Calu3 (cell line): ENCODE measurements around the gene GPATCH4. TPM values are rescaled to one million over a fixed set of nuclear protein-coding genes. Genes with fewer than 3 reads are reported as not detected.
"Not testable (repeated sequence)": the region's sequence is repeated elsewhere in the genome, so short reads cannot be mapped to it uniquely, and the experiment has no call there.

Experiments
- BruUV-seq: library from RNA; stranded (reverse); fragments of 400-500 nt; replicated peaks from 2 replicates; lab custom pipeline; 2021; lab: Mats Ljungman, UMichigan
- CTCF ChIA-PET: fragments of 300-600 bp; sonication (Branson Sonifier 250); formaldehyde crosslinking; loops from one replicate; lab custom pipeline; 2022; ENCODE audit warnings: antibody characterized with exemption; lab: Charles Lee
- DNase-seq: peaks from one replicate; pipeline ENCODE4 v3.0.0; 2022
- H3K27ac Mint-ChIP-seq: one replicate; pipeline ENCODE4 v1.8.0; 2022; ENCODE audit warnings: mixed read lengths; ENCODE audit not compliant: unreplicated experiment
- H3K27me3 Mint-ChIP-seq: one replicate; pipeline ENCODE4 v1.8.0; 2022; ENCODE audit warnings: mixed read lengths; ENCODE audit not compliant: unreplicated experiment
- H3K36me3 Mint-ChIP-seq: one replicate; pipeline ENCODE4 v1.8.0; 2022; ENCODE audit warnings: mild to moderate bottlenecking, moderate library complexity, mixed read lengths; ENCODE audit not compliant: insufficient read depth, unreplicated experiment
- H3K4me1 Mint-ChIP-seq: one replicate; pipeline ENCODE4 v1.8.0; 2022; ENCODE audit warnings: mild to moderate bottlenecking, low read depth, mixed read lengths; ENCODE audit not compliant: unreplicated experiment
- H3K4me3 Mint-ChIP-seq: one replicate; pipeline ENCODE4 v1.8.0; 2022; ENCODE audit warnings: mild to moderate bottlenecking, low read depth, moderate library complexity, mixed read lengths; ENCODE audit not compliant: unreplicated experiment
- H3K9me3 Mint-ChIP-seq: one replicate; pipeline ENCODE4 v1.8.0; 2022; ENCODE audit warnings: low read depth, mixed read lengths; ENCODE audit not compliant: unreplicated experiment
- CTCF ChIP-seq: fragments of 200-600 bp; IDR thresholded peaks from one replicate; pipeline ENCODE4 v1.8.0; 2022; ENCODE audit warnings: antibody characterized with exemption; ENCODE audit not compliant: unreplicated experiment
- intact Hi-C: fragments of 100-400 bp; cut with micrococcal nuclease; formaldehyde crosslinking; loops from one replicate; pipeline ENCODE4 v1.10.0; 2022; ENCODE audit not compliant: unreplicated experiment
- total RNA-seq: library from RNA; stranded (reverse); gene quantifications from 2 replicates; pipeline ENCODE4 v1.2.3, GENCODE V29; 2022

Gene GPATCH4
- total RNA-seq, 1 experiment from 2014 or later = 52.4 TPM

GRCh38 chr1:156554971-156555370 lies 46.3 kb downstream of the GPATCH4 start:
- CTCF ChIA-PET = interaction anchor here (0.8 kb wide), 1 partner anchor 23 kb away, joined by 3 read pairs; no protein-coding TSS in a partner anchor
- BruUV-seq = no TSS peak
- Mint-ChIP-seq H3K27me3 (no peaks in the 10 kb centered on the region), H3K4me3 (no peak overlapping the region), H3K27ac (no peak overlapping the region), H3K36me3 (peaks cover 20% of the 10 kb centered on the region), H3K4me1 (peaks cover 19% of the 10 kb centered on the region), H3K9me3 (no peaks in the 10 kb centered on the region)
- DNase-seq = no peak
- intact Hi-C loops = no loop called here
- no peak for TF ChIP-seq CTCF

- TSS peak; percentile 11 for BruUV-seq
- CTCF ChIA-PET = no interaction called here
- Mint-ChIP-seq H3K9me3 (no peaks in the 10 kb centered on the region), H3K4me1 (peaks cover 19% of the 10 kb centered on the region), H3K4me3 (no peak overlapping the region), H3K36me3 (peaks cover 20% of the 10 kb centered on the region), H3K27ac (no peak overlapping the region), H3K27me3 (no peaks in the 10 kb centered on the region)
- DNase-seq = no peak
- intact Hi-C loops = no loop called here
- no peak for TF ChIP-seq CTCF
Observed at GRCh38 chr1:156553860-156554485, 47.3 kb downstream of the GPATCH4 start.

- CTCF ChIA-PET, DNase-seq, H3K9me3 Mint-ChIP-seq, H3K27me3 Mint-ChIP-seq, H3K27ac Mint-ChIP-seq, intact Hi-C loops, BruUV-seq, H3K4me3 Mint-ChIP-seq: not testable (repeated sequence)
- H3K36me3 Mint-ChIP-seq = peaks cover 20% of the 10 kb centered on the region
- peaks cover 19% of the 10 kb centered on the region for H3K4me1 Mint-ChIP-seq
Observed at GRCh38 chr1:156552937-156553336, 48.3 kb downstream of the GPATCH4 start.

GRCh38 chr1:156552518-156552917 lies 48.8 kb downstream of the GPATCH4 start:
- intact Hi-C loops = no loop called here
- Mint-ChIP-seq H3K27me3 (no peaks in the 10 kb centered on the region), H3K27ac (no peak overlapping the region), H3K4me3 (no peak overlapping the region), H3K4me1 (peaks cover 19% of the 10 kb centered on the region), H3K36me3 (peaks cover 20% of the 10 kb centered on the region), H3K9me3 (no peaks in the 10 kb centered on the region)
- DNase-seq = no peak
- no TSS peak for BruUV-seq
- CTCF ChIA-PET = no interaction called here
- TF ChIP-seq CTCF = no peak

GRCh38 chr1:156551869-156552268 lies 49.4 kb downstream of the GPATCH4 start:
- no peak overlapping the region for H3K4me3 Mint-ChIP-seq
- peaks cover 19% of the 10 kb centered on the region for H3K4me1 Mint-ChIP-seq
- intact Hi-C loops = no loop called here
- peak; percentile 16 for DNase-seq
- TF ChIP-seq CTCF = no peak
- H3K27me3 Mint-ChIP-seq = no peaks in the 10 kb centered on the region
- CTCF ChIA-PET = no interaction called here
- H3K36me3 Mint-ChIP-seq = peaks cover 23% of the 10 kb centered on the region
- H3K9me3 Mint-ChIP-seq = no peaks in the 10 kb centered on the region
- no peak overlapping the region for H3K27ac Mint-ChIP-seq
- no TSS peak for BruUV-seq
